Aorta (tissue), 5 donors: Measurements from ENCODE around the gene MIER2. TPM values are rescaled to one million over a fixed set of nuclear protein-coding genes. Genes with fewer than 3 reads are reported as not detected.
"Not testable (repeated sequence)": the region's sequence is repeated elsewhere in the genome, so short reads cannot be mapped to it uniquely, and the experiment has no call there.

Source experiments
- ATAC-seq: fragments of 200-7000 bp; cut with Tn5 transposase; one replicate; pipeline ENCODE4 v1.9.1; 2022; ENCODE audit warnings: moderate library complexity; ENCODE audit not compliant: low FRiP score
- DNase-seq, 2 donors: peaks; one replicate each; pipeline ENCODE4 v3.0.0-alpha.2; 2020
- H3K27ac ChIP-seq, 2 donors: one replicate each; pipeline ENCODE4 v1.5.1; 2013; ENCODE audit warnings: low read length in 2 of 2, mild to moderate bottlenecking in 2 of 2, moderate library complexity in 2 of 2, control low read depth in 1 of 2, inconsistent platforms in 1 of 2, low read depth in 1 of 2
- H3K27me3 ChIP-seq, 2 donors: one replicate each; pipeline ENCODE4 v1.6.1; 2013; ENCODE audit warnings: control low read depth in 1 of 2, low read length in 1 of 2, mild to moderate bottlenecking in 1 of 2, moderate library complexity in 1 of 2; ENCODE audit not compliant: insufficient read depth in 2 of 2, control insufficient read depth in 1 of 2
- H3K36me3 ChIP-seq, 2 donors: one replicate each; pipeline ENCODE4 v1.6.1; 2013; ENCODE audit warnings: control low read depth in 1 of 2, low read length in 1 of 2, mild to moderate bottlenecking in 1 of 2; ENCODE audit not compliant: insufficient read depth in 2 of 2, control insufficient read depth in 1 of 2
- H3K4me1 ChIP-seq, 2 donors: one replicate each; pipeline ENCODE4 v1.6.1; 2013; ENCODE audit warnings: low read length in 2 of 2, control low read depth in 1 of 2, mild to moderate bottlenecking in 1 of 2, moderate library complexity in 1 of 2; ENCODE audit not compliant: insufficient read depth in 2 of 2, control insufficient read depth in 1 of 2
- H3K4me3 ChIP-seq, 2 donors: one replicate each; pipeline ENCODE4 v1.5.1; 2013; ENCODE audit warnings: low read length in 2 of 2, control low read depth in 1 of 2, mild to moderate bottlenecking in 1 of 2
- H3K9me3 ChIP-seq: one replicate; pipeline ENCODE4 v1.6.1; 2013; ENCODE audit warnings: mild to moderate bottlenecking, low read length; ENCODE audit not compliant: control insufficient read depth
- WGBS, 2 donors: extraction: QIAGEN DNeasy Blood & Tissue Kit; methylation state at CpG; one replicate each; pipeline ENCODE4 v1.1.7; 2013; 5-methylcytosine and 5-hydroxymethylcytosine counted together
- intact Hi-C, 2 donors: fragments of 100-400 bp; cut with DNase I; formaldehyde crosslinking; loops; one replicate each; pipeline versions ENCODE4 v1.14.2 to v1.15.0; 2022
- polyA plus RNA-seq, 2 donors: library from polyadenylated mRNA; stranded (reverse); fragments of 200-250 nt; gene quantifications; one replicate each; pipeline ENCODE4 v1.2.3, GENCODE V29; 2013
- total RNA-seq, 2 donors: library from RNA; stranded (reverse); fragmentation: NEBNext Ultra II Directional; extraction: Animal tissue kit (Norgen Biotek cat#: 25700); gene quantifications; one replicate each; pipeline ENCODE4 v1.2.1, GENCODE V29; 2021
- donor health status: healthy with polysubstance abuse.
- donor health status: Bipolar disorder and iron deficiency.
- donor health status: DM: no; HTN: no; CAD: no.
- donor health status: DM: no; HTN: no; CAD: no.
- donor health status: DM: yes; HTN: yes; CAD: no.

MIER2 gene
- total and polyA plus RNA-seq, 4 donors: 3.3 to 31.1 (median 17.7) TPM

DNA sequence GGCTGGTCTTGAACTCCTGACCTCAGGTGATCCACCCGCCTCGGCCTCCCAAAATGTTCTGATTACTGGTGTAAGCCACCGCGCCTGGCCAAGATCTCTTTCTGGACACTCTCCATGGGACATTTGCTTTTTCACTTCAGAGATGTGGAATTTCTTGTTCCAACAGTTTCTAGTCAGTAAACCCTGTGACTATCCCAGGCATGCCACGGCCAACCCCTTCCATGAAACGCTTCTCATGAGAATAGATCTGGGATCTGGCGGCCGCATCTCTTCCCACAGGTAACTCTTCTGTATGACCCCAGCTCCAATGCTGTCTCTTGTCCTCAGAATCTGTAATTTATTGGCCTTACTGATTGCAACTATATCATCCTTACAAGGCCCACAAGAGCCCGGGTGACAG, 69.6 kb downstream of the MIER2 start:
- no peak for ATAC-seq
- no peak overlapping the region for H3K27ac ChIP-seq
- no peaks in the 10 kb centered on the region for H3K27me3 ChIP-seq
- intact Hi-C loops: no loop called here
- DNase-seq: no peak
- H3K4me3 ChIP-seq: no peak overlapping the region
- H3K4me1 ChIP-seq: no peaks in the 10 kb centered on the region
- no peaks in the 10 kb centered on the region for H3K9me3 ChIP-seq
- 85 to 88% methylated on average over 9 of the region's 9 CpGs for WGBS, 2 donors
- H3K36me3 ChIP-seq: no peaks in the 10 kb centered on the region

DNA sequence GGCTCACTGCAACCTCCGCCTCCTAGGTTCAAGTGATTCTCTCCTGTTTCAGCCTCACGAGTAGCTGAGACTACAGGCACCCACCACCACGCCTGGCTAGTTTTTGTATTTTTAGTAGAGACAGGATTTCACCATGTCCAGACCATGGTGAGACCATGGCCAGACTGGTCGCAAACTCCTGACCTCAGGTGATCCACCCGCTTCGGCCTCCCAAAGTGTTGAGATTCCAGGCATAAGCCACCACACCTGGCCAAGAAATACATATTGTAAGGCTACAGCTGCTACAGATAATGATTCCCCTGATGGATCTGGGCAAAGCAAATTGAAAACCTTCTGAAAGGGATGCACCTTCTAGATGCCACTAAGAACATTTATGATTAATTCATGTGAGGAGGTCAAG, 71.2 kb downstream of the MIER2 start:
- 75 to 78% methylated on average over 6 of the region's 6 CpGs for WGBS, 2 donors
- no peak overlapping the region for H3K27ac ChIP-seq
- no peak overlapping the region for H3K4me3 ChIP-seq
- H3K36me3 ChIP-seq: no peaks in the 10 kb centered on the region
- no peaks in the 10 kb centered on the region for H3K27me3 ChIP-seq
- DNase-seq (no peak), ATAC-seq (no peak)
- intact Hi-C loops: no loop called here
- no peaks in the 10 kb centered on the region for H3K9me3 ChIP-seq
- H3K4me1 ChIP-seq: no peaks in the 10 kb centered on the region

DNA sequence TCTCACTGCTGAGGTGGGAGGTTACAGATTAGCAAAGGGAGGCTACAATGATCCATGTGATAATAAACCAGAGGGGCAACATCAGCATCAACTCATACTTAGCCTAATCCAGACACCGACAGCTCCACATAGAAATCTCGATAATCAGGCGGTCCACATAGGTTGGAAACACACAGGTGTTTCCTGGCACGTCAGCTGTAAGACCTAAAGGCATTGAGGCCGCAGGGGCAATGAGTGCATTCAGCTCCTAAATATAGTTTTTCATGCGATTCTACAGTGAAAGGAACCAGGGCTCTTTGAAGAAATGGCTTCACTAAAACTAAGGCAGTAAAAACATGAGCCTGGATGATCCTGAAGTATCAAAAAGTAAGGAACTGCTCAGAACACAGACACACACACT, 72.7 kb downstream of the MIER2 start:
- H3K27ac ChIP-seq: no peak overlapping the region
- no peak for DNase-seq
- no peaks in the 10 kb centered on the region for H3K27me3 ChIP-seq
- no peaks in the 10 kb centered on the region for H3K4me1 ChIP-seq
- no peak for ATAC-seq
- no peaks in the 10 kb centered on the region for H3K36me3 ChIP-seq
- H3K4me3 ChIP-seq: no peak overlapping the region
- 74 to 75% methylated on average over 6 of the region's 6 CpGs for WGBS, 2 donors
- H3K9me3 ChIP-seq: no peaks in the 10 kb centered on the region
- intact Hi-C loops: no loop called here

GRCh38 chr19:270766-271318, 73.8 kb downstream of the MIER2 start:
- H3K36me3 ChIP-seq, H3K27ac ChIP-seq, H3K4me1 ChIP-seq, H3K4me3 ChIP-seq, ATAC-seq, H3K9me3 ChIP-seq, intact Hi-C loops, DNase-seq, H3K27me3 ChIP-seq: not testable (repeated sequence)
- 69 to 74% methylated on average over 8 to 12 of the region's 12 CpGs for WGBS, 2 donors

- intact Hi-C loops: no loop called here
- H3K36me3 ChIP-seq: no peaks in the 10 kb centered on the region
- no peak overlapping the region for H3K4me3 ChIP-seq
- no peaks in the 10 kb centered on the region for H3K4me1 ChIP-seq
- no peak for DNase-seq
- H3K27ac ChIP-seq: no peak overlapping the region
- ATAC-seq: no peak
- H3K9me3 ChIP-seq: no peaks in the 10 kb centered on the region
- H3K27me3 ChIP-seq: no peaks in the 10 kb centered on the region
Measured at GRCh38 chr19:269241-269640, 75.4 kb downstream of the MIER2 start.

DNA sequence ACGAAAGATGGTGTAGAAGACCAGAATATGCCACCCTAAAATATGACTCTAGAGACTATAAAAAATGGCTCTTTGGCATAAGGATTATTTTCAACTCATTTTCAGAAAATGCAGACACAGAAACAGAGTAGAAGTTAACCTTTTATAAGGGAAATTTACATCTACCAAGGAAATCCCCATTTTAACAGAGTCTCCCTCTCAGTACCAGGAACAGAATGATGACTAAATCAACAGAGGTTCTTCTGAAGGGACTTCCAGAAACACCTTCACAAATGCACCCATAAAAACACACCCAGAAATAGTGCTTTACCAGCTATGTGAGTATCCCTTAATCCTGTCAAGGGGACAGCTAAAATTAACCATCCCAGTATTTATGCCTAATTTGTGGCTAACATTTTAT, 82.5 kb downstream of the MIER2 start:
- H3K4me1 ChIP-seq: no peaks in the 10 kb centered on the region
- no peaks in the 10 kb centered on the region for H3K36me3 ChIP-seq
- no peaks in the 10 kb centered on the region for H3K9me3 ChIP-seq
- 80 to 82% methylated on average over 1 of the region's 1 CpG for WGBS, 2 donors
- no peak overlapping the region for H3K4me3 ChIP-seq
- no peaks in the 10 kb centered on the region for H3K27me3 ChIP-seq
- intact Hi-C loops: no loop called here
- DNase-seq (no peak), ATAC-seq (no peak)
- no peak overlapping the region for H3K27ac ChIP-seq

DNA sequence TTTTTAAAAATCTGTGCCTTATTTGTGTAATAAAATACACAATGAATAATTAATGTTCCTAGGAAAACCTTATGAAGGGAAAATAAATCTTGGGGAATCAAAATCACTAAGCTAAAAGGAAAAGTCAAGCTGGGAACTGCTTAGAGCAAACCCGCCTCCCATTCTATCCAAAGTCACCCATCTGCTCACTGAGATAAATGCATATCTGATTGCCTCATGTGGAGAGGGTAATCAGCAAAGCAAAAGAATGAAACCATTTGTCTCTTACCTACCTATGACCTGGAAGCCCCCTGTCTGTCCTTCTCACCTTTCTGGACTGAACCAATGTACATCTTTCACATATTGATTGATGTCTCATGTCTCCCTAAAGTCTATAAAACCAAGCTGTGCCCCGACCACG, 87.8 kb downstream of the MIER2 start:
- H3K4me3 ChIP-seq, ATAC-seq, H3K9me3 ChIP-seq, H3K27ac ChIP-seq, H3K27me3 ChIP-seq, H3K36me3 ChIP-seq, H3K4me1 ChIP-seq, DNase-seq, intact Hi-C loops: not testable (repeated sequence)
- WGBS, 2 donors: 58 to 67% methylated on average over 3 of the region's 3 CpGs

Other genes with a start within 250 kb of the MIER2 start
- gene OR4F17, start 237.7 kb downstream of the MIER2 start, total RNA-seq: not detected
- gene OR4F17, start 237.7 kb downstream of the MIER2 start, polyA plus RNA-seq: not detected
- 1 to 10 TPM; 3.1 to 4.2 TPM for gene PLPP2, start 53.4 kb downstream of the MIER2 start, total RNA-seq
- 1 to 10 TPM in 1 of 2 donors, under 1 TPM in 1; 0.51 to 6.5 TPM for gene PLPP2, start 53.4 kb downstream of the MIER2 start, polyA plus RNA-seq
- 1 to 10 TPM in 1 of 2 donors, under 1 TPM in 1; 0.88 to 1.1 TPM for gene C2CD4C, start 64.4 kb upstream of the MIER2 start, total RNA-seq
- gene C2CD4C, start 64.4 kb upstream of the MIER2 start, polyA plus RNA-seq: not detected
- gene SHC2, start 116.2 kb upstream of the MIER2 start, total RNA-seq: 10 to 100 TPM in 1 of 2 donors, 1 to 10 TPM in 1; 9.7 to 31.4 TPM
- 10 to 100 TPM in 1 of 2 donors, 1 to 10 TPM in 1; 7.3 to 10.9 TPM for gene SHC2, start 116.2 kb upstream of the MIER2 start, polyA plus RNA-seq
- gene MADCAM1, start 151.7 kb upstream of the MIER2 start, total RNA-seq: under 1 TPM in 1 of 2 donors, not detected in 1; 0.63 TPM
- gene MADCAM1, start 151.7 kb upstream of the MIER2 start, polyA plus RNA-seq: 1 to 10 TPM in 1 of 2 donors, under 1 TPM in 1; 0.50 to 1.4 TPM
- 10 to 100 TPM; 19.2 to 20.2 TPM for gene TPGS1, start 162.7 kb upstream of the MIER2 start, total RNA-seq
- 10 to 100 TPM; 17.4 to 33.0 TPM for gene TPGS1, start 162.7 kb upstream of the MIER2 start, polyA plus RNA-seq
- gene CDC34, start 187.0 kb upstream of the MIER2 start, total RNA-seq: 10 to 100 TPM; 39.6 to 46.4 TPM
- 10 to 100 TPM; 27.5 to 79.1 TPM for gene CDC34, start 187.0 kb upstream of the MIER2 start, polyA plus RNA-seq
- gene GZMM, start 199.3 kb upstream of the MIER2 start, total RNA-seq: under 1 TPM; 0.54 to 0.75 TPM
- 1 to 10 TPM in 1 of 2 donors, not detected in 1; 2.8 TPM for gene GZMM, start 199.3 kb upstream of the MIER2 start, polyA plus RNA-seq
- 100 to 1,000 TPM; 264 to 281 TPM for gene BSG, start 227.8 kb upstream of the MIER2 start, total RNA-seq
- 100 to 1,000 TPM; 239 to 436 TPM for gene BSG, start 227.8 kb upstream of the MIER2 start, polyA plus RNA-seq
- under 1 TPM; 0.19 to 0.30 TPM for gene HCN2, start 245.1 kb upstream of the MIER2 start, total RNA-seq
- under 1 TPM; 0.08 to 0.13 TPM for gene HCN2, start 245.1 kb upstream of the MIER2 start, polyA plus RNA-seq